ENCODE data around the gene CADM1. TPM values are rescaled to one million over a fixed set of nuclear protein-coding genes. Genes with fewer than 3 reads are reported as not detected.
A peak's percentile ranks its signal among the peaks of the same experiment; 100 is the strongest.

CADM1 gene
- total and polyA plus RNA-seq, 4 donors: 13.0 to 40.6 (median 28.9) TPM

GRCh38 chr11:115338476-115338875, 165.7 kb downstream of the CADM1 start (continued):
- no peak for TF ChIP-seq REST (IDR thresholded peaks at IDR 0.05)
- TF ChIP-seq MAX (IDR thresholded peaks at IDR 0.05): no peak

GRCh38 chr11:115334932-115335788, 169.1 kb downstream of the CADM1 start:
- no peak overlapping the region for H3K9ac ChIP-seq (ENCODE audit: low read depth in 1 of 2, low read length in 2 of 2)
- H3K36me3 ChIP-seq (ENCODE audit: control insufficient read depth in 4 of 4, insufficient read depth in 3 of 4, low read depth in 1 of 4, low read length in 3 of 4): no peaks in the 10 kb centered on the region
- peaks cover 0 to 4% (median 2%) of the 10 kb centered on the region in 4 donors for H3K4me1 ChIP-seq (ENCODE audit: control insufficient read depth in 4 of 4, insufficient read depth in 4 of 4, low read length in 3 of 4)
- H3K27ac ChIP-seq (ENCODE audit: low read depth in 1 of 2, low read length in 2 of 2): no peak overlapping the region
- WGBS: 58% methylated on average over 3 of the region's 3 CpGs
- TF ChIP-seq CTCF (IDR thresholded peaks at IDR 0.05; ENCODE audit: low read depth, low read length, missing input control) (peak; percentile 67), FOXA2 (IDR thresholded peaks at IDR 0.05) (no peak), RAD21 (IDR thresholded peaks at IDR 0.05) (peak; percentile 89 to 90), SP1 (IDR thresholded peaks at IDR 0.05) (no peak)
- no peak overlapping the region for H3K4me3 ChIP-seq (ENCODE audit: low read depth in 1 of 3, low read length in 3 of 3)
- no peak for DNase-seq (ENCODE audit: low spot score)
- H3K9me3 ChIP-seq (ENCODE audit: control insufficient read depth in 4 of 4, low read length in 3 of 4): no peaks in the 10 kb centered on the region
- no peaks in the 10 kb centered on the region for H3K27me3 ChIP-seq (ENCODE audit: control insufficient read depth in 4 of 4, insufficient read depth in 4 of 4, low read length in 3 of 4)

- H3K9me3 ChIP-seq (ENCODE audit: control insufficient read depth in 4 of 4, low read length in 3 of 4): no peaks in the 10 kb centered on the region
- H3K4me3 ChIP-seq (ENCODE audit: low read depth in 1 of 3, low read length in 3 of 3): no peak overlapping the region
- H3K27me3 ChIP-seq (ENCODE audit: control insufficient read depth in 4 of 4, insufficient read depth in 4 of 4, low read length in 3 of 4): no peaks in the 10 kb centered on the region
- H3K4me1 ChIP-seq (ENCODE audit: control insufficient read depth in 4 of 4, insufficient read depth in 4 of 4, low read length in 3 of 4): peaks cover 0 to 4% (median 2%) of the 10 kb centered on the region in 4 donors
- H3K27ac ChIP-seq (ENCODE audit: low read depth in 1 of 2, low read length in 2 of 2): no peak overlapping the region
- H3K9ac ChIP-seq (ENCODE audit: low read depth in 1 of 2, low read length in 2 of 2): no peak overlapping the region
- 53% methylated on average over 1 of the region's 1 CpG for WGBS
- no peak for DNase-seq (ENCODE audit: low spot score)
- no peaks in the 10 kb centered on the region for H3K36me3 ChIP-seq (ENCODE audit: control insufficient read depth in 4 of 4, insufficient read depth in 3 of 4, low read depth in 1 of 4, low read length in 3 of 4)
- TF ChIP-seq NR2F2 (IDR thresholded peaks at IDR 0.05) (no peak), MAX (IDR thresholded peaks at IDR 0.05) (no peak), RAD21 (IDR thresholded peaks at IDR 0.05) (no peak), ATF3 (IDR thresholded peaks at IDR 0.05) (no peak), FOXA1 (IDR thresholded peaks at IDR 0.05) (no peak), REST (IDR thresholded peaks at IDR 0.05) (no peak), CTCF (IDR thresholded peaks at IDR 0.05; ENCODE audit: low read depth, low read length, missing input control) (no peak), SP1 (IDR thresholded peaks at IDR 0.05) (no peak), HNF4A (conservative IDR thresholded peaks at IDR 0.05) (no peak), JUND (IDR thresholded peaks at IDR 0.05) (no peak), HNF4G (IDR thresholded peaks at IDR 0.05) (no peak), YY1 (IDR thresholded peaks at IDR 0.05) (no peak), EGR1 (IDR thresholded peaks at IDR 0.05; ENCODE audit: low read depth in 2 of 2) (no peak), FOXA2 (IDR thresholded peaks at IDR 0.05) (no peak), RXRA (IDR thresholded peaks at IDR 0.05) (no peak), TAF1 (conservative IDR thresholded peaks at IDR 0.05) (no peak)
Measured at GRCh38 chr11:115333949-115334348, 170.3 kb downstream of the CADM1 start.

All from liver (tissue), 9 donors.